ENCODE results near the gene LCN2.

- TF ChIP-seq CTCF (IDR thresholded peaks at IDR 0.05 in 2 of 3, conservative IDR thresholded peaks at IDR 0.05 in 1 of 3; ENCODE audit: insufficient read depth in 2 of 3, low read depth in 1 of 3, low read length in 3 of 3) (no peak), ZNF133 (CRISPR knock-in tag; IDR thresholded peaks at IDR 0.05) (no peak), MIER1 (IDR thresholded peaks at IDR 0.05; ENCODE audit: low read depth) (no peak), SIN3A (IDR thresholded peaks at IDR 0.05; ENCODE audit: borderline replicate concordance in 2 of 2, control insufficient read depth in 1 of 2, low read depth in 2 of 2, low read length in 2 of 2) (no peak), EP300 (IDR thresholded peaks at IDR 0.05; ENCODE audit: low read length) (no peak), FIP1L1 (IDR thresholded peaks at IDR 0.05; ENCODE audit: low read depth, low read length, poor library complexity, severe bottlenecking) (no peak), CREM (IDR thresholded peaks at IDR 0.05; ENCODE audit: low read depth) (no peak), PTBP1 (IDR thresholded peaks at IDR 0.05; ENCODE audit: low read depth, low read length) (no peak), PHF8 (IDR thresholded peaks at IDR 0.05; ENCODE audit: borderline replicate concordance, low read length) (no peak), THRA (IDR thresholded peaks at IDR 0.05) (no peak), TRIM24 (IDR thresholded peaks at IDR 0.05) (no peak)
Observed at GRCh38 chr9:128193469-128194096, 44.3 kb downstream of the LCN2 start.
